GM18505 (cell line): Measurements from ENCODE around the gene TSPAN5.
A peak's percentile ranks its signal among the peaks of the same experiment; 100 is the strongest.
"Not testable (repeated sequence)": the region's sequence is repeated elsewhere in the genome, so short reads cannot be mapped to it uniquely, and the experiment has no call there.

Experiments
- ATAC-seq: cut with Tn5 transposase; IDR thresholded peaks from one replicate; pipeline ENCODE4 v1.9.1; 2021; ENCODE audit not compliant: unreplicated experiment
- POLR2A ChIP-seq: IDR thresholded peaks from 4 replicates; pipeline ENCODE4 v1.6.1; 2011; ENCODE audit warnings: borderline replicate concordance; ENCODE audit not compliant: insufficient read depth, insufficient read length; ENCODE audit errors: extremely low read depth

TSPAN5 gene

DNA sequence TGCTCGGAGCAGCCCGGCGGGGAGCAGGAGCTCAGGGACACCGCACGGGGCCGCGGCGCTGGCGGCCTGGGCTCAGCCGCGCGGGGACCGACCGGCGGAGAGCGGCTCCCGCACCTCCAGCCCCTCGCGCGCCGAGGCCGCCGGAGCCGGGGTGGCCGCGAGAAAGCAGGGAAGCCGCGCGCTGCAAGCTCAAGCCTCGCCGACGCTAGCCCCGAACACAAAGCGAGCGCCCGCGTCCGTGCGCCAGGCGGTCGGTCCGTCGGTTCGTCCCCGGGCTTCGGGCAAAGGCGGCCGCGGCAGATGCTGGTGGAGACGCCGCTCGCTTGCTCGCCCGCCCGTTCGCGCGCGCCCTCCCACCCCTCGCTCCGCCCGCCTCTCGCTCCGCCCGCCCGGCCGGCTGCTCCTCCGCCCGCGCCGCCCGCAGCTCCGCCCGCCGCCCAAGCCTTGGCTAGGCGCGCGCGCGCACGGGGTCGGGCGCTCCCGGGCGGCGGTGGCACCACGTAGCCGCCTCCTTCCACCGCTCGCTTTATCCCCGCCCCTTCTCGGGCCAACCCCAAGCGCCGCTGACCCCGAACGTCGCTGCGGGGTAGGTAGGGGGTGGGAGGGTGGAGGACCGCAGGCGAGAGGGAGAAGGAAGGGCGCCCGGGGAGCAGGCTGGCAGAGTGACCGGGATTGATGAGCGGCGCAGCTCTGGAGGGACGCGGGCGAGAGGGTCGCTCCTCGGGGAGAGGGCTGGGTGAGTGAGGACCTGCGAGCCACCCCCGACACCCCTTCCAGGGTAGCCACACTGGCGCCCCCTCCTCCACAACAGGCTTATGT lies at the start of gene TSPAN5:
Gene TSPAN5, minus strand, starts transcription at position 325 of the 819 bp plus-strand sequence.
- ATAC-seq = peak; percentile 73
- no peak for TF ChIP-seq POLR2A

DNA sequence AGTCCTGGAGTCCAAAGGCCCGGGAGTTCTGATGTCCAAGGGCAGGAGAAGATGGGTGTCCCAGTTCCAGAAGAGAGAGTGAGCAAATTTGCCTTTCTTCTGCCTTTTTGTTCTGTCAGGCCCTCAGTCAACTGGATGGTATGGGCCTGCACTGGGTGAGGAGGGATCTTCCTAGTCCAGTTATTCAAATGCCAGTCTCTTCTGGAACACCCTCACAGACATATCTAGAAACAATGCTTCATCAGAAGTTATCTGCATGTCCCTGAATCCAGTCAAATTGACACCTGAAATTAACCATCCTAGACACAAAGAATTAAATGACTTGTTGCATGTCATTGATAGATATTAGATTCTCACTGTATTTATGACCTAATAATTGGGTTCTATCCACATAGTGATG lies 48.5 kb upstream of the TSPAN5 start:
- ATAC-seq = no peak
- no peak for TF ChIP-seq POLR2A

DNA sequence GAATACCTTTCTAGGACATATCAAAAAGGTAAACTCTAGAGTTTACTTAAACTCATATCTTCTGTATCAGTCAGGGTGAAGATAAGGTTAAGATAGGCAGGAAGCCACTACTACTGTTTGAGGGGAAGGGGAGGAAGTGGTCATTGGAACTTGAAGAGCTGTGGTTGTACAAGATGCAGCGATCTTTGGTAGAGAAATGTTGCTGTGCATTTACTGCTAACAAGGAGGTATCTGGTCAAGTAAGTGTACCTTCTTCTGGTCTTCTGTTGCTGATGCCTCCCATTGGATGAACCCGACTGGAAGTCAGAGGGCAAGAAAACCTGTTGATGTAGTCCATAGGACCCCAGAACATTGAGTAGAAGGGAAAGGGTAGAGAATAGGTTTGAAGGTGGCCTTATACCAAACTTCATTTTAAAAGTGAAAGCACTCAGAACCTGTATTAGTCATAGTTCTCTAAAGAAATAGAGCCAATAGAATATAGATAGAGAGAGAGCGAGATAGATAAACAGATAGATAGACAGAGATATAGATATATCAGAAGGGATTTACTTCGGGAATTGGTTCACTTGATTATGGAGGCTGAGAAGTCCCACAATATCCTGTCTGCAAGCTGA lies 47.9 kb upstream of the TSPAN5 start:
- no peak for TF ChIP-seq POLR2A
- ATAC-seq = no peak

DNA sequence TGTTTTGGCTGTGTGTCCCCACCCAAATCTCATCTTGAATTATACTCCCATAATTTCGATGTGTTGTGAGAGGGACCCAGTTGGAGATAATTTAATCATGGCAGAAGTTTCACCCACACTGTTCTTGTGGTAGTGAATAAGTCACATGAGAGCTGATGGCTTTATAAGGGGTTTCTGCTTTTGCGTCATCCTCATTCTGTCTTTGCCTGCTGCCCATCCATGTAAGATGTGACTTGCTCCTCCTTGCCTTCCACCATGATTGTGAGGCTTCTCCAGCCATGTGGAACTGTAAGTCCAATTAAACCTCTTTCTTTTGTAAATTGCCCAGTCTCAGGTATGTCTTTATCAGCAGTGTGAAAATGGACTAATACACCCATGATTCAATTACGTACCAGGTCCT lies 47.2 kb upstream of the TSPAN5 start:
- not testable (repeated sequence) for ATAC-seq

DNA sequence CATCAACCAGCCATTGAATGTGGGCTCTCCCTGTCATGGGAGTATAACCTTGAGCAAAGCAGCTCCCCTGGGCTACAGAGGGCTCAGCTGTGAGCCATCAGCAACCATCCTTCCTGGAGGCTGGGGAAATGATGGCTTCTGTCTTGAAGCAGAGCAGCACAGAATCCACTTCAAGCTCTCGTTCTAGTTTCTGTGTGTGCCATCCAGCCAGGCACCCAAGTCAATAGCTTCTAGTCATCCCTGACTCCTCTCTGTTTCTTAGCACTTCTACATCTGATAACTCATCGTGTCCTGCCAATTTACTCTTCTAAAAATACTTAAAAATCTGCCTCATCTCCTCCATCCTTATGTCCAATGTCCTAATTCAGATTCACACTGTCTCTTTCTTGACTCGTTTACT lies 42.2 kb upstream of the TSPAN5 start:
- TF ChIP-seq POLR2A = no peak
- ATAC-seq = no peak

DNA sequence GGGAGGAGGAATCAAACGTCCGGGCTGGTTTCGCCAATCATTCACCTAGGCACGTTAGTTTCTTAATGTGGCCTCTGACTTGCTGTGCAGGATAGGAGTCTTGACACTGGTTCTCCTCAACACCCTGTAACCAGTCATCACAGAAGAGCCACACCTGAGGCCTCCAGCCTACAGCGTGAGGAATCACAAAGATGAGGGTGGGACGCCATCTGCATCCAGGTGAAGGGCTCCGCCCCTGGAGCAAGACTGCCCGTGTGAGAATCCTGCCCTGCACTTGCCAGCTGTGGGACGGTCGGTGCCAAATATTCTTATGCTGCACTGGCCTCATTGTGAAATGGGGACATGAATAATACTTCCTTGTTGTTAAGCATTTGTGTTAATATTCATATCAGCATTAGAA lies 35.7 kb upstream of the TSPAN5 start:
- no peak for TF ChIP-seq POLR2A
- no peak for ATAC-seq

DNA sequence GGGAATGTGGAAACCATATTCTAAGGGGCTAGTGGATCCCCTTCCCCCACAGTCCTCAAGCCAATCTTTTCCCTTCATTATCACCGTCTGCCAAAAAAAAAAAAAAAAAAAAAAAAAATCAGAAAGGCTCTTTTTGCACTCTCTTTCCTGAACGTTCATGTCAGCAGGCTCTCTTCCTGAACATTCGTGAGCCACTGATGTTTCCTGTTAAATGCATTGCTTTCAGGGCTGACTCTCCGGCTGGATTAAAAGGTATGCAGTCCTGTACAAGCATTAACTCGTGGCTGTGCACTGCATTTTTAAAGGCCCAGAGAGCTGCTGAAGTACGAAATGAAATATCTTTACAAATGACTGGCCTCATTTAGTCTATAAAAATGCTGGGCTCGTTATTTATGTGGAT lies 34.0 kb upstream of the TSPAN5 start:
- TF ChIP-seq POLR2A = no peak

DNA sequence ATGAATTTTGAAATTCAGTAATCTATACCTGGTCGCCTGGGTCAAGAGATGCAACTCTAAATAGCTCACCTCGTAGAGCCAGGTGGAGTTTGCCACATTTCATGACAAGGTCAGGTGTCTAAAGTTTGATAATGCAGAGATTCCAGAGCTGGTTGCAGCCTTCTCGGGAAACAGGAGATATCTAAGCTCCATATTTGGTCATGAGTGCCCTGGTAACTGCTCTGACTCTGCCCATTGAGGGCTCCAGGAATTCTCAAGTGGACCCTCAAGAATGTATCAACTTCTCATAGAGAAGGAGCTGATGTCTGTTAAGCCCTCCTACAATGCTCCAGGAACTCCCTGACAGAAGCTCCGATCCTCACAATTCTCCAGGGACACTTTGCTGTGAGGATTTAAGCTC lies 33.2 kb upstream of the TSPAN5 start:
- TF ChIP-seq POLR2A = no peak
- ATAC-seq = no peak

More for the DNA sequence above, 34.0 kb upstream of the TSPAN5 start:
- no peak for ATAC-seq

DNA sequence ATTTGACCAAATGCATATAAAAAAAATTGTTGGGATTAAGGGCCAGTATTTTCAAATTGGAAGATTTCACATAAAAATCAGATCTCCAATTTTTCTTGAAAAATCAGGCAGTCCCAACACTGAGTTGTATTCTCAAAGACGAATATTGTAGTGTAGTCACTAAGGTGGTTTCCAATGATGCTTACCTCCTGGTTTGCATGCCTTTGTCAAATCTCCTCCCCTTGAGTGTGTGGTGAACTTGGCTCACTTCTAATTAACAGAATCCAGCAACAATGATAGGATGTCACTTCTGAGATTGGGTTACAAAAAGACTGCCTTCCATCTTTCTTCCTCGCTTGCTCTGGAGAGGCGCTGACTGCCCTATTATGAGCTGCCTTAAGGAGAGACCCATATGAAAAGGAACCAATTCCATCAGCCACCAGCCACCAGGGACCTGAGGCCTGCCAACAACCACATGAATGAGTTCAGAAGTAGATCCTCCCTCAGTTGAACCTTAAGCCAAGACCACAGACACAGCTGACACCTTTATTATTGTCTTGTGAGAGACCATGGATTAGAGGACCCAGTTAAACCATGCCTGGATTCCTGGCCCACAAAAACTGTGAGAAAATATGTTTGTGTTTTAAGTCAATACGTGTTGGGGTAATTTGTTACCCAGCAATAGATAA lies 31.2 kb upstream of the TSPAN5 start:
- no peak for ATAC-seq
- no peak for TF ChIP-seq POLR2A

DNA sequence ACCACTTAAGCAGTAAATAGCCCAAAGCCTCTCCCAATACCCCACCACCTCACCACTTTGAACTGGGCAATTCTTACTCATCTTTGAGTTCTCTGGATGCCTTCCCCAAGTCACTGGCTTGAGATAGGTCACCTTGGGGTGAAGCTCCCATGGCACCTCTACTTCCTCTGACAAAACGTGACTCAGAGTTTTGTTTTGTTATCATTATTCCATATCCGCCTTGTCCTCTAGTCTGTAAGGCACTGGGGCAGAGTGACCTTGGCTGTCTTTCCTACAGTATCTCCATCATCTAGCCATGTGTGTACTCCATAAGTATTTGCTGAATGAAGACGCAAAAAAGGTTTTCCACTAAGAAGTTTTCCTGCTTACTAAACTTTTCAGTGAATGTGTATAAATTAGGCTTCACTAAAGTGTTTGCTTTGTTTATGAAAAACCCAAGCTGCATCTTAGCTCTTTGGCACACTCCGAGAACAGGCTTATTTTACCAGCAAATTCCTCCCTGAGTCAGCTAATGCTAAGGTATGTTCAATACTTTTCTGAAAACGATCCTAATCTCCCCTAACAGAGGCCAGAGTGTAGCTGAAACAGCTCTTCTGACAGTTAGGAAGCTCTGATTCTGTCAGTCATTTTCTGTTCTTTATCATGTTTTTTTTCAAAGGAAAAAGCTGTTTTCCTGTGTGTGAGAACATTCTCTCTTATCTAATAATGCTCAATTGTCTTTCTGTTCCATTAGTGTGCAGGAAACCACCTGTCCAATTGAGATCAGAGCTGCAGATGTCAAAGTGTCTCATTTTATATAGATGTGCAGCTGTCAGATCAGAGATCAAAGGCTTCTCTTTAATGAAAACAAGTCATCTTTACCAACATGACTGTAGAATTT lies 30.2 kb upstream of the TSPAN5 start:
- ATAC-seq = no peak
- TF ChIP-seq POLR2A = no peak

DNA sequence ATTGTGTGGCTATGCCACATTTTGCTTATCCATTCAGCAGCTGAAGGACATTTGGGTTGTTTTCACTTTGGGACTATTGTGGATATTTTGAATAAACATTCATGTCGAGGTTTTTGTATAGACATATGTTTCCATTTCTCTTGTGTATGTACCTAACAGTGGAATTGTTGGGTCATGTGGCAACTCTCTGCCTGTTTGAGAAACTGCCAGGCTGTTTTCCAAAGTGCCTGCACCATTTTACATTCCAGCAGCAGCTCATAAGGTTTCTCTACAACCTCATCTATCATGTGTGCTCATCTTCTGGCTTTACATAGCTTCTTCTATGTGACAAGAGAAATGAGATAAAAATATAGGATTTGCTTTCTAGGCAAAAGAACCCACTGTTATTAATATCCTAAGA lies 29.5 kb upstream of the TSPAN5 start:
- no peak for TF ChIP-seq POLR2A
- no peak for ATAC-seq

DNA sequence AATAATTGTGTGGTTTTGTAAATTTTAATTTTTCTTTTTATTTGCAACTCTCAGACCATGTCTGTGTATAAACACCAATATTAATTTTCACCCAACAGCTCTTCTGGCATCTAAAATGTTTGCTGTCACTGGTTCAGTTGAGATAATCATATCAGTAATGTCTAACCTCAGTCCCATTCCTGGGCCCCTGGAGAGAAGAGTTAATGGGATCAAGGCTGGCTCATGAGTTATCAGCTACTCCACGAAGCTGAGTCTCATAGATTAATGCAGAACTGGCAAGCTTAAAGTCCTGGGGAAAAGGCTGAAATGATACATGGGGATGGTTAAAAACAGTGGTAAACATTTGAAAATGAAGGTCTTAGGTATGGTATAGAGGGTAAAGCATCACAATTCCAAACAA lies 28.4 kb upstream of the TSPAN5 start:
- no peak for ATAC-seq
- TF ChIP-seq POLR2A = no peak

DNA sequence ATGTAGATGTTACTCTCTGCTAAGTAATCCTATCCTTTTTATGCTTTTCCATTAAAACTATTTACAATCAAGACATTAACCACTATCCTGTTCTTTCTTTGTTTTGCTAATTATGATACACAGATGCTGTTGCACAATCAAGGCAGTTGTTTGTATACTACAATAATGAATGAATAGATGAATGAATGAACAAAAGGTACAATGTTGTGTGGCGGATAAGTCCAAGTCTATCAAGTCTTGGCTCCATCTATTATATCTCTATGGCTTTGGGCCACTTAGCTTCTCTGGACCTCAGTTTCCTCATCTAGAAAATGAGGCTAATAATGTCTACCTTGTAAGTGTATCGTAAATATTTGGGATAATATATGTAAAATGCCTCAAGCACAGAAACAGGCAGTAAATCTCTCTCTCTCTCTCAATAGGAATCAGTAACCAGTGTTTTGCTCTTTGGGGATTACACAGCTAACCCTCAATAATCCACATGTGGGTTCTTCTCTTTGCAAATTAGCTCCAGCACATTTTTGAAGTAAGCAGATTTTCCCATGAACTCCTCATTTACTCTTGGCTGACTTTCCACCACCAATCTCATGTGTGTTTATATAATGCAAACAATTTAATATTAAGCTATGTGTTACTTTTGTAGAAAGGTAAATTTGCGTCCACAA lies 27.8 kb upstream of the TSPAN5 start:
- TF ChIP-seq POLR2A = no peak
- ATAC-seq = no peak
